Smooth muscle cell (in vitro differentiated cells): Measurements from ENCODE around the gene NRTN. TPM values are rescaled to one million over a fixed set of nuclear protein-coding genes. Genes with fewer than 3 reads are reported as not detected.
"Not testable (repeated sequence)": the region's sequence is repeated elsewhere in the genome, so short reads cannot be mapped to it uniquely, and the experiment has no call there.

Experiments used
- DNase-seq: peaks from one replicate; lab custom pipeline; 2025; ENCODE audit not compliant: unreplicated experiment; lab: John Stamatoyannopoulos, UW
- H2AFZ ChIP-seq: fragments of 200-600 bp; sonication (generic); 2 replicates; pipeline ENCODE4 v1.6.0; 2016; ENCODE audit warnings: antibody characterized with exemption, low read depth, mild to moderate bottlenecking
- H3F3A ChIP-seq: fragments of 200-600 bp; sonication (generic); 2 replicates; pipeline ENCODE4 v1.6.0; 2017; ENCODE audit warnings: antibody characterized with exemption, low read depth
- H3K27ac ChIP-seq: fragments of 200-600 bp; sonication (generic); 2 replicates; pipeline ENCODE4 v1.5.1; 2016; ENCODE audit warnings: low read depth, mild to moderate bottlenecking
- H3K27me3 ChIP-seq: fragments of 200-600 bp; sonication (generic); 2 replicates; pipeline ENCODE4 v1.6.1; 2016; ENCODE audit warnings: low read depth, mild to moderate bottlenecking
- H3K36me3 ChIP-seq: fragments of 200-600 bp; sonication (generic); 2 replicates; pipeline ENCODE4 v1.5.1; 2016; ENCODE audit warnings: low read depth
- H3K4me1 ChIP-seq: fragments of 200-600 bp; sonication (generic); 2 replicates; pipeline ENCODE4 v1.5.1; 2016; ENCODE audit warnings: low read depth
- H3K4me2 ChIP-seq: fragments of 200-600 bp; sonication (generic); 2 replicates; pipeline ENCODE4 v1.6.0; 2016; ENCODE audit warnings: mild to moderate bottlenecking
- H3K4me3 ChIP-seq: fragments of 200-600 bp; sonication (generic); 2 replicates; pipeline ENCODE4 v1.5.1; 2016; ENCODE audit warnings: mild to moderate bottlenecking
- H3K79me2 ChIP-seq: fragments of 200-600 bp; sonication (generic); 2 replicates; pipeline ENCODE4 v1.6.0; 2016; ENCODE audit warnings: low read depth, mild to moderate bottlenecking
- H3K9ac ChIP-seq: fragments of 200-600 bp; sonication (generic); 2 replicates; pipeline ENCODE4 v1.6.0; 2016; ENCODE audit warnings: low read depth
- H3K9me3 ChIP-seq: fragments of 200-600 bp; sonication (generic); replicated peaks from 2 replicates; pipeline ENCODE4 v1.5.1; 2016; ENCODE audit warnings: low read depth
- H4K20me1 ChIP-seq: fragments of 200-600 bp; sonication (generic); 2 replicates; pipeline ENCODE4 v1.6.0; 2016; ENCODE audit warnings: low read depth
- WGBS: methylation state at CpG from one replicate; pipeline ENCODE4 v1.1.7; 2016; ENCODE audit warnings: low lambda C conversion rate; 5-methylcytosine and 5-hydroxymethylcytosine counted together
- polyA plus RNA-seq: library from polyadenylated mRNA; unstranded; fragments of >200 nt; fragmentation: Nextera tagmentation; extraction: Ambion mirVana; gene quantifications from 2 replicates; pipeline ENCODE4 v1.2.1, GENCODE V29; 2016
- total RNA-seq: library from RNA; depleted of rRNA; stranded (reverse); fragments of >200 nt; gene quantifications from 2 replicates; pipeline ENCODE4 v1.2.3, GENCODE V29; 2014
- TF ChIP-seq, protein P1 (sequence below): fragments of 200-600 bp; sonication (generic); IDR thresholded peaks from 2 replicates; pipeline ENCODE4 v1.5.1; 2017; ENCODE audit warnings: borderline replicate concordance, mild to moderate bottlenecking, antibody characterized with exemption; ENCODE audit not compliant: insufficient read depth, poor library complexity, severe bottlenecking

The NRTN gene
- total and polyA plus RNA-seq, 2 experiments from 2014 or later = 2.2 to 5.4 TPM

DNA sequence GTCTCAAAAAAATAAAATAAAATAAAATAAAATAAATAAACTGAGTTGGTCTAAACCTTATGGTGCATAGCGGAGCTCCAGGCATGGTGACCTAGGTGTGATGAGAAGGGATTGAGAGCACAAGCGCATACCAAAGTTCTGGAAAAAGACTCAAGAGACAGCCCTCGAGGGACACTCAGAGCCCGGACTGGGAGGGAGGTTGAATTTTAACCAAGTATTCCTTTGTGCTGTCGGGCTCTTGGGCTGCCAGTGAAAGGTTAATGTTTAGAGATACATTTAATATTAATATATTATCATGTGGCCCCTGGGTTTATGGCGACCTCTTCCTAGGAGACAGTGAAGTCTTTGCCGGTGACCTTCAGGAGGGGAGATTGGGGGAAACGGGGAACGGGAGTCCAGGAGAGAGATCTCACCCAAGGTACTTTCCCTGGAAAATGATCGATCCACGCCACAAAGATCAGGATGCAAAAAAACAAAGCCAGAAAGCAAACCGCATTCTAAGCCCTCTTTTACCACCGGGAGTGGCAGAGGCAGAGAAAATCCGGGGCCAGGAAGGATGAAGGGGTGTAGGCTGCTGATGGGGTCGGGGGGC is 33.0 kb downstream of the NRTN start:
- H3K36me3 ChIP-seq = no peaks in the 10 kb centered on the region
- WGBS = 91% methylated on average over 15 of the region's 15 CpGs
- H3K27ac ChIP-seq = no peak overlapping the region
- H3K9me3 ChIP-seq = no peaks in the 10 kb centered on the region
- no peak overlapping the region for H3K4me3 ChIP-seq
- DNase-seq = no peak
- H3K4me2 ChIP-seq = no peak overlapping the region
- TF ChIP-seq, protein P1, sequence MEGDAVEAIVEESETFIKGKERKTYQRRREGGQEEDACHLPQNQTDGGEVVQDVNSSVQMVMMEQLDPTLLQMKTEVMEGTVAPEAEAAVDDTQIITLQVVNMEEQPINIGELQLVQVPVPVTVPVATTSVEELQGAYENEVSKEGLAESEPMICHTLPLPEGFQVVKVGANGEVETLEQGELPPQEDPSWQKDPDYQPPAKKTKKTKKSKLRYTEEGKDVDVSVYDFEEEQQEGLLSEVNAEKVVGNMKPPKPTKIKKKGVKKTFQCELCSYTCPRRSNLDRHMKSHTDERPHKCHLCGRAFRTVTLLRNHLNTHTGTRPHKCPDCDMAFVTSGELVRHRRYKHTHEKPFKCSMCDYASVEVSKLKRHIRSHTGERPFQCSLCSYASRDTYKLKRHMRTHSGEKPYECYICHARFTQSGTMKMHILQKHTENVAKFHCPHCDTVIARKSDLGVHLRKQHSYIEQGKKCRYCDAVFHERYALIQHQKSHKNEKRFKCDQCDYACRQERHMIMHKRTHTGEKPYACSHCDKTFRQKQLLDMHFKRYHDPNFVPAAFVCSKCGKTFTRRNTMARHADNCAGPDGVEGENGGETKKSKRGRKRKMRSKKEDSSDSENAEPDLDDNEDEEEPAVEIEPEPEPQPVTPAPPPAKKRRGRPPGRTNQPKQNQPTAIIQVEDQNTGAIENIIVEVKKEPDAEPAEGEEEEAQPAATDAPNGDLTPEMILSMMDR = no peak
- H3F3A ChIP-seq = no peaks in the 10 kb centered on the region
- no peaks in the 10 kb centered on the region for H3K4me1 ChIP-seq
- no peaks in the 10 kb centered on the region for H4K20me1 ChIP-seq
- H3K79me2 ChIP-seq = no peaks in the 10 kb centered on the region
- H3K9ac ChIP-seq = no peak overlapping the region
- no peaks in the 10 kb centered on the region for H3K27me3 ChIP-seq
- H2AFZ ChIP-seq = no peak overlapping the region

DNA sequence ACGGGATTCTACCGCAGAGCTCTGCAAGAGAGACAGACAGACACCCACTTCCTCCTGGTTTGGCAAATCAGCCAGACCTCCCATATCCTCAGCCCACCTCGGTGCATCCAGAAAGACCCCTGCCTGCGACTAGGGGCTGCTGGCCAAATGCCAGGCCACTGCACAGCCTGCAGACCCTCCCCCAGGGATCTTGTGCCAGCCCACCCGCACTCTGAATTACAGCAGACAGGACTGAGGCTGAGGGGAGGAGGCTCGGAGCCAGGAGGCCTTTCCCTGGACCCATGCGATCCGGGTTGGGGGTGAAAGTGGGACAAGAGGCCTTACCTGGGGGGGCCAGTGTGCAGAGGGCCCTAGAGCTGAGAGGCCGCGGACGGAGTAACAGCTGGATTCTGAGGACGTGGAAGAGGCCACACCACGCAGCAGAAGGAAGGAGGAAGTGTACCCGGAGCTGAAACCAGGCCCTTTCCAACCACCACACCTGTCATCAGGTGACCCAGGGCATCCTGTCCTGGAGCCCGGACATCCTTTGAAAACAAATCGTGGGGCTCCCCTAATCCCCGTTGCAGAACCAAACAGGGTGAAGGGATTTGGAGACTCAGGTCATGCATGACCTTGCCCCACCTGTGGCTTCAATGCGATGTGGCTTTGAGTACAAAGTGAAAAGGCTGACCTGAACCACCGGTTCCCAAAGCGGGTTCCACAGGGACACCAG is 33.6 kb downstream of the NRTN start:
- WGBS = 94% methylated on average over 20 of the region's 20 CpGs
- no peak overlapping the region for H3K27ac ChIP-seq
- H3K9ac ChIP-seq = no peak overlapping the region
- H3K9me3 ChIP-seq = no peaks in the 10 kb centered on the region
- H4K20me1 ChIP-seq = no peaks in the 10 kb centered on the region
- DNase-seq = no peak
- H3K4me3 ChIP-seq = no peak overlapping the region
- H3K36me3 ChIP-seq = no peaks in the 10 kb centered on the region
- no peaks in the 10 kb centered on the region for H3K4me1 ChIP-seq
- TF ChIP-seq, protein P1 = no peak
- no peaks in the 10 kb centered on the region for H3K27me3 ChIP-seq
- H3K4me2 ChIP-seq = no peak overlapping the region
- no peaks in the 10 kb centered on the region for H3K79me2 ChIP-seq
- no peak overlapping the region for H2AFZ ChIP-seq
- H3F3A ChIP-seq = no peaks in the 10 kb centered on the region

DNA sequence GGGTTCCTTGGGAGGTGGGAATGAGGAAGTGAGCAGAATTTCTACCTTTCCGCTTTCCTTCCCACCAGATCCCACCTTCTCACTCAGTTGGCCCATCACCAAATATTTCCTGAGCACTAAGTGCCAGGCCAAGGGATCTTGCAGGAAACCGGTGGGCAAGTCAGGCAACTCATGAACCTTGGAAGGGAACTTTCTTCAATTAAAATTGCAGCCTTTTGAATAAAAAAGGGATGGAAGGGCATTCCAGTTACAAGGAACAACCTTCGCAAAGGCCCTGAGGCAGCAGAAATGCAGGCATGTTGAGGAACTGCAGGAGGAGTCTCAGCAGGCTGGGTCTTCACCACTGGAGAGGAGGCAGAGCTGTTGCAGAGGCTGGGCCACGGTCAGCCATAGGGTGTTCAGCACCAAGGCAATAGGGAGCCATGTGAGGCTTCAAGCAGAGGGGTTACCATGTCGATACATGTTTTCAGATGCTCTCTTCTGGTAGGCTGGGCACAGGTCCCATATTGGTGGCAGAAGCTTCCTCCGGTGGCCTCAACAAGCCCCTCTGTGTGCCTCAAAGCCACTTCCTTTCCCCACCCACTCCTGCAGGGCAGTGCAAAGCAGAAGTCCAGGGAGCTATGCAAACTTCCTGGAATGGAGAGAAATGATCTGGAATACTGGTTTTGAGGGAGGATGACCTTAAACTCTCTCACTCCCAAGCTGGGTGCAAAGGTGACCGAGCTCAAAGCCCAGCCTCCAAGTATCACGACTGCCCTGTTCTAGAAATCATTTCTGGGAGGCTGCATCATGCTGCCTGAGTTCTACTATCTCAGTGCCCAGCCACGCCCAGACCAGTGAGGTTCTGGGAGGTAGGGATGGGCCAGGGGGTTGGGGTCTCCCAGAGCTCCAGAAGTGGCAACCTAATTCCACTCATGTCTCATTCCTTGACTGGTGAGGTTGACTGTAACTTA is 34.5 kb downstream of the NRTN start, which contains the start of gene FUT6:
FUT6 (minus strand) TSS at position 638 of the 953 bp plus-strand sequence. CDS start 7,135 bp downstream, outside the sequence.
- no peaks in the 10 kb centered on the region for H3K4me1 ChIP-seq
- 91% methylated on average over 9 of the region's 9 CpGs for WGBS
- H3K4me2 ChIP-seq = no peak within 1 kb of the TSS
- H2AFZ ChIP-seq = no peak within 1 kb of the TSS
- H3K9ac ChIP-seq = no peak within 1 kb of the TSS
- no peaks in the 10 kb centered on the region for H4K20me1 ChIP-seq
- H3K9me3 ChIP-seq = no peaks in the 10 kb centered on the region
- DNase-seq = no peak
- H3K27ac ChIP-seq = no peak within 1 kb of the TSS
- no peaks in the 10 kb centered on the region for H3K27me3 ChIP-seq
- TF ChIP-seq, protein P1 = no peak
- no peaks in the 10 kb centered on the region for H3K36me3 ChIP-seq
- H3F3A ChIP-seq = no peaks in the 10 kb centered on the region
- H3K79me2 ChIP-seq = no peaks in the 10 kb centered on the region
- H3K4me3 ChIP-seq = no peak within 1 kb of the TSS

DNA sequence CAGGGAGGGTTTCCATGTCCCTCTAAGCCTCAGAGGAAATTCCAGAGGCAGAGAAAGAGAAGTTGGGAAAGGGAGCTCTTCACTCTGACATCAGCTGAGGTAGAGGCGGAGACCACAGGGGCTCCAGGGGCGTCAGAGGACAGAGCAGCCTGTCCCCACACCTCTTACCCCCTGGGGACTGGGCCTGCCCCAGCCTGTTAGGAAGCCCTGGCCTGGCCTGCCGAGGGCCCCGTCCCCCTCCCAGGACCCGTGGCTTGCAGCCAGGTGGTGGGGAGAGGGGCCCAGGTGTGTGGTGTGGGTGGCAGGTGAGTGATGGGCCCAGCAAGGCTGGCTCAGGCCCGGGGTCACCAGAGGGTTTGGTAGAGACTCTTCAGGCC is 36.9 kb downstream of the NRTN start:
- H3K79me2 ChIP-seq, H3K27me3 ChIP-seq, H3K4me2 ChIP-seq, H3F3A ChIP-seq, H2AFZ ChIP-seq, H3K27ac ChIP-seq, DNase-seq, H3K4me1 ChIP-seq, H3K36me3 ChIP-seq, H3K4me3 ChIP-seq, H3K9ac ChIP-seq, H4K20me1 ChIP-seq, H3K9me3 ChIP-seq: not testable (repeated sequence)
- WGBS = 95% methylated on average over 5 of the region's 6 CpGs
